Measurements from ENCODE around the gene C1QTNF8.

Gene C1QTNF8

GRCh38 chr16:1060416-1061340, 35.4 kb downstream of the C1QTNF8 start:
- DNase-seq (ENCODE audit: low spot score), result no peak

GRCh38 chr16:1059310-1059709, 36.7 kb downstream of the C1QTNF8 start:
- no peak for DNase-seq (ENCODE audit: low spot score)

GRCh38 chr16:1058216-1058615, 37.8 kb downstream of the C1QTNF8 start:
- no peak for DNase-seq (ENCODE audit: low spot score)

GRCh38 chr16:1057252-1057932, 38.7 kb downstream of the C1QTNF8 start:
- DNase-seq (ENCODE audit: low spot score), result peak; percentile 11

DNA sequence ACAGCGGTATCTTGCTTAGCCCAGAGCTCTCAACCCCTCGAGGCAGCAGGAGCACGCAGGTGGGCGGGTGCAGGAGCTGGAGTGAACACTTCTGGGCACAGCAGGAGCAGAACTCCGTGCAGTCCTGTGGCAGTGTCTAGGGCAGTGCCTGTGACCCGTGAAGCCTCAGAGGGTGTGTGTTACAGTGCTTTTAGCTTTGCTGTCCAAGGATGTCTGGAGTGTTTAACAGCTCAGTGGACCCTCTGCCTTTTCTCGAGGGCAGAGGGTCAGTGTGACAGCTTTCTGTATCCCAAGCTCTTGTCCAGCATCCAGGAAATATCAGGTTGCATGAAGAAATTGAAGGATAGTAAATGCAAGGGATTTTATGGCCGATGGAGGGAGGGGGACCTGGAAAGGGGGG, 39.8 kb downstream of the C1QTNF8 start:
- DNase-seq (ENCODE audit: low spot score), result no peak

GRCh38 chr16:1055557-1055924, 40.5 kb downstream of the C1QTNF8 start:
- DNase-seq (ENCODE audit: low spot score), result no peak

- DNase-seq (ENCODE audit: low spot score), result peak; percentile 48
These were observed 41.1 kb downstream of the C1QTNF8 start for GRCh38 chr16:1054660-1055556.

DNA sequence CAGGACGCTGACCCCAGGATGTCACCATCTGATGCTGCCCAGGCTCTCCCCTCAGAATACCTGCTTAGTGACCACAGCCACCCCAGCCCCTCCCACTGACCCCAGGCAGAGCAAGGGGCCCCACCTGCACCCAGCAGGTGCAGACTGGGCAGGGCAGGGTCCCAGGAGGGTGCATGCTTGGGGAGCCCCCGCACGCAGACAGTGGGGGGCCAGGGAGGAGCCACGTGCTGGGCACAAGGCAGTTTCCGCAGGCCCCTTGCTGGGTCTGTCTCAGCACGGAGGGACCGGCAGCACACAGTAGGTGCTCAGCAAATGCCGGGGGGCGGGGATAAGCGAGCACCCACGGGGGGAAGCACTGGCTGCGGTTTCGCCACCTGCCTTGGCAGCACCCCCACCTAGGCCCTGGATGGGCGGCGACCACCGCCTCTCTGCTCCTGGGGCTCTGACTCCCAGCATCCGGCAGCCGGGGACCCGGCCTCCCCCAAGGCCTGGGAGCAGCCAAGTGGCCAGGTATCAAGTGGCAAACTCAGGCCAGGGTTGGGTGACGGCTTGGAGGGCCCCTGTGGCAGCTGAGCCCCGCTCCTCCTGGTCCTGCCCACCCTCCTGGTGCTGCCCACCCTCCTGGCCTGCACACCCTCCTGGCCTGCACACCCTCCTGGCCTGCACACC, 42.2 kb downstream of the C1QTNF8 start:
- no peak for DNase-seq (ENCODE audit: low spot score)

DNA sequence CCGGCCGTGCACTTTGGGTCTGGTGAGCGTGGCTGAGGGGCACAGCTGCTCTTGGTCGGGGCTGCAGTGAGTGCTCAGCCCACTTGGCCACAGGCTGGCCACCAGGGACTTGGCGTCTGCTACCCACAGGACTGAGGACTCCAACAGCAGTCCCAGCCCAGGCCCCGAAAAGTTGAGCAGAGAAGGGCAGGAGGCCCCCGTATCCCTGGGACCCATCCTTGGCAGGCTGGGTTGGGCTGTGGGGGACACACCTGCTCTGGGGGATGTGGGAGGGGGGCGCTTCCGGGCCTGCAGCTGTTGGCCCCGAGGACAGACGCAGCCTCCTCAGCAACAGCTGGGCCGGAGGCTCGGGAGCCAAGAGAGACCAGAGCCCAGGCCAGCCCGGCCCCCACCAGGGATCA, 42.9 kb downstream of the C1QTNF8 start:
- no peak for DNase-seq (ENCODE audit: low spot score)

- no peak for DNase-seq (ENCODE audit: low spot score)
These were observed 43.3 kb downstream of the C1QTNF8 start for GRCh38 chr16:1052721-1053120.

GRCh38 chr16:1051446-1051845, 44.6 kb downstream of the C1QTNF8 start:
- DNase-seq (ENCODE audit: low spot score), result no peak

DNA sequence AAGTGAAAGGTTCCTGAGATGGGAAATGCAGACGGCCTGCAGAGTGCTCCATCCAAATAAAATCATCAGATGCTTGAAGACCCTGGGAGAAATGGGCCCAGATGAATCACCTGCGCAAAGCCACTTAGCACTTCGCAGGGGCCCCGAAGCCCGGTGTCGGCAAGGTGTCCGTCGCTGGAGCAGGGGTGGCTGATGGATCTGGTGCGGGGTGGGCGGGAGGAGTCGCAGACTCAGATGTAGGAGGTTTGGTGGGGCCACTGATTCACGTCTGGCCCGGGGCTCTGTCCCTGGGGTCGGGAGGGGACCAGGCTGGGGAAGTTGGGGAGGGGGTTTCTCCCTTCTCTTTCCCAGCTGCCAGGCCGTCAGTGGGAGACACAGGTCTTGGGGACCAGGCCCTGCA, 45.1 kb downstream of the C1QTNF8 start:
- DNase-seq (ENCODE audit: low spot score), result no peak

DNA sequence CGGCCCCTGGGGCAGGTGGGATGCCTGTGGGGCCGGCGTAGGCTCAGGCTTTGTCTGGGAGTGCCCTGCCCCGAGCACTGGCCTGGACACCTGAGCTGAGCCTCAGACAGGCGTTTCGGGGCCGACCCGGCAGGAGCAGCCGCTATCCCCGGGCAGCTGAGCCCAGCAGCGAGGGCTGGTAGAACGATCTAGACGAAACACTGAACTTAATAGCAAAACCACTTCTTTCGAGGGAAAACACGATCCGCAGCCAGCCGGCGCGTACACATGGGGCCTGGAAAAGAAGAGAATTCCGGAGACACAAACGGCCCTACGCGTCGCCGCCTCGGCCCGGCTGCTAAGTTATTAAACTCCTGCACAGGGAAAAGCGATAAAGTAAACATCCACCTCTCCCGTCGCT, 45.5 kb downstream of the C1QTNF8 start:
- DNase-seq (ENCODE audit: low spot score), result no peak

GRCh38 chr16:1049976-1050247, 46.1 kb downstream of the C1QTNF8 start:
- no peak for DNase-seq (ENCODE audit: low spot score)

- no peak for DNase-seq (ENCODE audit: low spot score)
These were observed 46.7 kb downstream of the C1QTNF8 start for GRCh38 chr16:1049113-1049975.

- DNase-seq (ENCODE audit: low spot score), result peak; percentile 13
These were observed 47.5 kb downstream of the C1QTNF8 start for GRCh38 chr16:1048442-1049112.

DNA sequence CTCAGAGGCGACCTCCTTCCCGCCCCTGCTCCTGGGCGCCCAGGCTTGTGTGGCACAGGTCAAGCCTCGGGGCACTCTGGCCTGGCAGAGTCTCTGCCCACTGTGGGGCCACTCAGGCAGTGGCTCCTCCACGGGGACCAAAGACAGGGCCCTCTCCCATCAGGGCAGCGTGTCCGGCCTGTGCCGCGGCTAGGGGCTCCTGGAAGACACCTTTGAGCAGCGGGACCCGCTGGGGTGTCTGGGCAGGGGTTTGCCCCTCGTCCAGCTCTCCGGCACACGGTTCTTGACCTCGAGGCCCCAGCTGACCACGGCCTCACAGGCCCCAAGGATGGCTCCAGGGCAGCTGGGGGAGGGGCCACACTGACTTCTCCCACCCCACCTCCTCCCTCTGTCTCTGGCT, 48.2 kb downstream of the C1QTNF8 start:
- no peak for DNase-seq (ENCODE audit: low spot score)

GRCh38 chr16:1047123-1047522, 48.9 kb downstream of the C1QTNF8 start:
- no peak for DNase-seq (ENCODE audit: low spot score)

DNA sequence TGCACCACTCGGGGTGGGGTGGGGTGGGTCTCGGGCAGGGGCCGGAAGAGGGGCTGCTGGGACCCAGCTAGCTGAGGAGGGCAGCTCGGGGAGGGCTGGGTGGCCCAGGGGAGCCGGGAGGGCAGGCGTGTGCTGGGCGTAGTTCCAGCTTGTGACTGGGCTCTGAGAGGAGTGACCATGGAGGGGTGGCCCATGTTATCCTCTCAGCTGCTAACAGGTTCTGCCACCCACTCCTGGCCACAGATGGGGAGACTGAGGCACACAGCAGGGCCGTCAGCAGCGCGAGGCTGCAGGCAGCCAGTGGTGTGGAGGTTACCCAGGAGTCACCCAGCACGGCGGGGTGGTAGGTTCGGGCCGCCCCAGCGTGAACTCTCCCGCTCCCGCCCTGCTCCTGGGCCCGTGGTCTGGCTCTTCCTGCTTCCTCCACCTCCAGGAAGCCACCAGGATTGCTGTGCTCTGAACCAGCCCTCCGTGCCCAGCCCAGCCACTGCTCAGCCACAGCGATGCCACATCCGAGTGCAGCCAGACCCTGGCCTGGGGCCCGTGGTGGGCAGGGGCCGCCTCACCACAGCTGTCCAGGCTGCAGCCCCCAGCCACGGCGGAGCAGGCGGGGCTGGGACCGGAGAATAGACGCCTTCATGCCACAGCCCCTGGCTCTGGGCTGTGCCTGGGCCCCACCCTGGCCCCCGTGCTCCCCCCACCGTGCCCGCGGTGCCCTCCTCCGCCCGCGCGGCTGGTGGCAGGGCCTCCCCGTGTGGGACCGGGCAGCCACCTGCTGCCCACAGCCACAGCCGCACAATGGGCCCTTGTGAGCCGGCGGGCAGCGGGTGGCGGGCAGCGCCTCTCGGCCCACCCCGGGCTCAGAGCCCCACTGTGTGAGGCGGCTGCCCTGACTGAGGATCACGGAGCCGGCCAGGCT, 49.8 kb downstream of the C1QTNF8 start:
- no peak for DNase-seq (ENCODE audit: low spot score)

All from kidney tubule cell (primary cell).